ENCODE results near the gene LRP3. TPM values are rescaled to one million over a fixed set of nuclear protein-coding genes. Genes with fewer than 3 reads are reported as not detected.

LRP3 gene
- total and polyA plus RNA-seq, 2 experiments from 2014 or later: 3.5 to 62.7 TPM

GRCh38 chr19:33196446-33197193 lies 2.5 kb downstream of the LRP3 start:
- no peaks in the 10 kb centered on the region; the same call in 2 of the 3 replicates for H3K9me3 Mint-ChIP-seq
- no peaks in the 10 kb centered on the region for H3K4me1 Mint-ChIP-seq
- Histone ChIP-seq H3K4me2 (no peak overlapping the region), H4K20me1 (replicated peaks; ENCODE audit: insufficient read depth) (peaks cover 4% of the 10 kb centered on the region; the same call in 1 of the 2 replicates), H3K4me3 (no peak overlapping the region), H3K9me2 (ENCODE audit: insufficient read depth) (no peaks in the 10 kb centered on the region), H3K79me2 (replicated peaks; ENCODE audit: insufficient read depth) (no peaks in the 10 kb centered on the region), H3F3A (replicated peaks; ENCODE audit: low read depth) (no peaks in the 10 kb centered on the region), H3K27ac (ENCODE audit: low read depth) (no peak overlapping the region), H2AFZ (no peak overlapping the region), H3K27me3 (ENCODE audit: insufficient read depth) (peaks cover 23% of the 10 kb centered on the region), H3K36me3 (ENCODE audit: insufficient read depth) (no peaks in the 10 kb centered on the region), H3K4me1 (ENCODE audit: insufficient read depth) (peaks cover 5% of the 10 kb centered on the region; the same call in 1 of the 2 replicates)
- H3K4me3 Mint-ChIP-seq: peak overlapping the region; percentile 32; the same call in 1 of the 3 replicates
- no peak overlapping the region for H3K27ac Mint-ChIP-seq
- no peak for ATAC-seq
- DNase-seq (ENCODE audit: low spot score): no peak
- peaks cover 22% of the 10 kb centered on the region for H3K27me3 Mint-ChIP-seq (ENCODE audit: insufficient read depth, low read depth, poor library complexity)
- H3K36me3 Mint-ChIP-seq (ENCODE audit: low read depth): no peaks in the 10 kb centered on the region; the same call in 1 of the 3 replicates
- TF ChIP-seq CTCF (conservative IDR thresholded peaks at IDR 0.05; ENCODE audit: low read depth in 2 of 2) (no peak), EZH2phosphoT487 (IDR thresholded peaks at IDR 0.05; ENCODE audit: unreplicated experiment) (no peak), NANOG (IDR thresholded peaks at IDR 0.05; ENCODE audit: borderline replicate concordance) (no peak), STAT1 (IDR thresholded peaks at IDR 0.05; ENCODE audit: unreplicated experiment) (no peak), POLR2AphosphoS5 (IDR thresholded peaks at IDR 0.05; ENCODE audit: low read depth) (no peak)
- TF ChIP-seq, protein P1, sequence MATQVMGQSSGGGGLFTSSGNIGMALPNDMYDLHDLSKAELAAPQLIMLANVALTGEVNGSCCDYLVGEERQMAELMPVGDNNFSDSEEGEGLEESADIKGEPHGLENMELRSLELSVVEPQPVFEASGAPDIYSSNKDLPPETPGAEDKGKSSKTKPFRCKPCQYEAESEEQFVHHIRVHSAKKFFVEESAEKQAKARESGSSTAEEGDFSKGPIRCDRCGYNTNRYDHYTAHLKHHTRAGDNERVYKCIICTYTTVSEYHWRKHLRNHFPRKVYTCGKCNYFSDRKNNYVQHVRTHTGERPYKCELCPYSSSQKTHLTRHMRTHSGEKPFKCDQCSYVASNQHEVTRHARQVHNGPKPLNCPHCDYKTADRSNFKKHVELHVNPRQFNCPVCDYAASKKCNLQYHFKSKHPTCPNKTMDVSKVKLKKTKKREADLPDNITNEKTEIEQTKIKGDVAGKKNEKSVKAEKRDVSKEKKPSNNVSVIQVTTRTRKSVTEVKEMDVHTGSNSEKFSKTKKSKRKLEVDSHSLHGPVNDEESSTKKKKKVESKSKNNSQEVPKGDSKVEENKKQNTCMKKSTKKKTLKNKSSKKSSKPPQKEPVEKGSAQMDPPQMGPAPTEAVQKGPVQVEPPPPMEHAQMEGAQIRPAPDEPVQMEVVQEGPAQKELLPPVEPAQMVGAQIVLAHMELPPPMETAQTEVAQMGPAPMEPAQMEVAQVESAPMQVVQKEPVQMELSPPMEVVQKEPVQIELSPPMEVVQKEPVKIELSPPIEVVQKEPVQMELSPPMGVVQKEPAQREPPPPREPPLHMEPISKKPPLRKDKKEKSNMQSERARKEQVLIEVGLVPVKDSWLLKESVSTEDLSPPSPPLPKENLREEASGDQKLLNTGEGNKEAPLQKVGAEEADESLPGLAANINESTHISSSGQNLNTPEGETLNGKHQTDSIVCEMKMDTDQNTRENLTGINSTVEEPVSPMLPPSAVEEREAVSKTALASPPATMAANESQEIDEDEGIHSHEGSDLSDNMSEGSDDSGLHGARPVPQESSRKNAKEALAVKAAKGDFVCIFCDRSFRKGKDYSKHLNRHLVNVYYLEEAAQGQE (IDR thresholded peaks at IDR 0.05; ENCODE audit: unreplicated experiment): no peak
- TF ChIP-seq, protein P2, sequence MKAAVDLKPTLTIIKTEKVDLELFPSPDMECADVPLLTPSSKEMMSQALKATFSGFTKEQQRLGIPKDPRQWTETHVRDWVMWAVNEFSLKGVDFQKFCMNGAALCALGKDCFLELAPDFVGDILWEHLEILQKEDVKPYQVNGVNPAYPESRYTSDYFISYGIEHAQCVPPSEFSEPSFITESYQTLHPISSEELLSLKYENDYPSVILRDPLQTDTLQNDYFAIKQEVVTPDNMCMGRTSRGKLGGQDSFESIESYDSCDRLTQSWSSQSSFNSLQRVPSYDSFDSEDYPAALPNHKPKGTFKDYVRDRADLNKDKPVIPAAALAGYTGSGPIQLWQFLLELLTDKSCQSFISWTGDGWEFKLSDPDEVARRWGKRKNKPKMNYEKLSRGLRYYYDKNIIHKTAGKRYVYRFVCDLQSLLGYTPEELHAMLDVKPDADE (IDR thresholded peaks at IDR 0.05): no peak

DNA sequence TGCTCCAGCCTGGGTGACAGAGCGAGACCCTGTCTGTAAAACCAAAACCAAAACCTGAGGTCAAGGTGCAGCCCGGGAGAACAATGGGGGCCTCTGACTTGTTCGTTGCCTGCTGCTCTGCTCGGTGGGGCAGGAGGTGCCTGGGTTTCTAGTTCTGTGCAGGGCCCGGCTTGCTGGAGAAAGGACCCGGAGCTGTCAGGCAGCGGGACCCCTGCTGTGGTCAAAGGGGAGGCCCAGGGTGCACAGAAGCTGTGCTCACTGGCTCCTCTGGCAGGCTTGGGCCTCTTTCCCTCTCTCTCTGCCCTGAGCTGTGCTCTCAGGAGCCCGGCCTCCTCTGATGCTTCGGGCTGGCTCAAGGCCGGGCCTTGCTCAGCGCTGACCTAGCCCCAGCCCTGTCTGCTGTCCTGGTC lies 3.5 kb downstream of the LRP3 start:
- H3K4me1 Mint-ChIP-seq: no peaks in the 10 kb centered on the region
- Histone ChIP-seq H2AFZ (no peak overlapping the region), H3K27ac (ENCODE audit: low read depth) (no peak overlapping the region), H3K9me2 (ENCODE audit: insufficient read depth) (no peaks in the 10 kb centered on the region), H3K79me2 (replicated peaks; ENCODE audit: insufficient read depth) (no peaks in the 10 kb centered on the region), H3K4me2 (no peak overlapping the region), H4K20me1 (replicated peaks; ENCODE audit: insufficient read depth) (peaks cover 4% of the 10 kb centered on the region; the same call in 1 of the 2 replicates), H3K4me1 (ENCODE audit: insufficient read depth) (peaks cover 5% of the 10 kb centered on the region; the same call in 1 of the 2 replicates), H3F3A (replicated peaks; ENCODE audit: low read depth) (no peaks in the 10 kb centered on the region), H3K4me3 (no peak overlapping the region), H3K36me3 (ENCODE audit: insufficient read depth) (no peaks in the 10 kb centered on the region), H3K27me3 (ENCODE audit: insufficient read depth) (peaks cover 18% of the 10 kb centered on the region)
- H3K36me3 Mint-ChIP-seq (ENCODE audit: low read depth): no peaks in the 10 kb centered on the region; the same call in 1 of the 3 replicates
- no peak for ATAC-seq
- no peak for DNase-seq (ENCODE audit: low spot score)
- H3K4me3 Mint-ChIP-seq: no peak overlapping the region
- H3K9me3 Mint-ChIP-seq: no peaks in the 10 kb centered on the region; the same call in 2 of the 3 replicates
- H3K27me3 Mint-ChIP-seq (ENCODE audit: insufficient read depth, low read depth, poor library complexity): peaks cover 17% of the 10 kb centered on the region
- no peak overlapping the region for H3K27ac Mint-ChIP-seq
- TF ChIP-seq, protein P1 (IDR thresholded peaks at IDR 0.05; ENCODE audit: unreplicated experiment): no peak
- TF ChIP-seq, protein P2 (IDR thresholded peaks at IDR 0.05): no peak
- TF ChIP-seq POLR2AphosphoS5 (IDR thresholded peaks at IDR 0.05; ENCODE audit: low read depth) (no peak), STAT1 (IDR thresholded peaks at IDR 0.05; ENCODE audit: unreplicated experiment) (no peak)
